VCaP (cell line): Measurements from ENCODE around the gene HECTD3.

Experiments
- H3K27ac ChIP-seq: fragments of 450-650 bp; 2 replicates; pipeline ENCODE4 v1.5.1; 2017
- CTCF ChIP-seq: fragments of 450-650 bp; conservative IDR thresholded peaks from 2 replicates; pipeline ENCODE4 v1.5.1; 2017; ENCODE audit warnings: mild to moderate bottlenecking, moderate library complexity

Gene HECTD3

DNA sequence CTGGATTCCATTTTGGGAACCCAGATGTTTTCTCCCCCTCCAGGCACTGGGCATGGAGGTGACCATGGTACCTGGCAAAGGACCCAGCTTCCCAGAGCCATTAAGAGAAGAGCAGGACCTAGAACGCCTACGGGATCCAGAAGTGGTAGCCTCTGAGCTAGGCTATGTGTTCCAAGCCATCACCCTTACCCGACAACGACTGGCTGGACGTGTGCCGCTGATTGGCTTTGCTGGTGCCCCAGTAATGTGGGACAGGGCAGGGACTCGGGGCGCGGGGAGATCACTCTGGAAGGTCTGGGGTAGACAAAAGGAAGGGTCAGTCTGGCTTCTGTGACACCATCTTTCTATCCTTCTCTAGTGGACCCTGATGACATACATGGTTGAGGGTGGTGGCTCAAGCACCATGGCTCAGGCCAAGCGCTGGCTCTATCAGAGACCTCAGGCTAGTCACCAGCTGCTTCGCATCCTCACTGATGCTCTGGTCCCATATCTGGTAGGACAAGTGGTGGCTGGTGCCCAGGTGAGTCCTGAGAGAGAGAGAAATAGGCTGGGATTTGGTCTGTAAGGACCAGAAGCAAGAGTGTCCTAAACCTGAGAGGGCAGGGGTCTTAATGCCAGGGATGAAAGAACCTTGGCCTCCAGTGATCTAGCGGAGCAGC lies 2.6 kb upstream of the HECTD3 start:
- no peak overlapping the region for H3K27ac ChIP-seq
- TF ChIP-seq CTCF, result no peak

- peak overlapping the region; percentile 69 for H3K27ac ChIP-seq
- TF ChIP-seq CTCF, result no peak
Observed at GRCh38 chr1:45012639-45013278, 1.6 kb upstream of the HECTD3 start.

- H3K27ac ChIP-seq, result peak within 1 kb of the TSS; percentile 69
- TF ChIP-seq CTCF, result no peak
Observed at GRCh38 chr1:45011837-45012638, 914 bp upstream of the HECTD3 start, which contains the start of gene UROD. TSS of gene UROD (plus strand) at chr1:45012254. CDS start at chr1:45012266, 12 bp downstream.

DNA sequence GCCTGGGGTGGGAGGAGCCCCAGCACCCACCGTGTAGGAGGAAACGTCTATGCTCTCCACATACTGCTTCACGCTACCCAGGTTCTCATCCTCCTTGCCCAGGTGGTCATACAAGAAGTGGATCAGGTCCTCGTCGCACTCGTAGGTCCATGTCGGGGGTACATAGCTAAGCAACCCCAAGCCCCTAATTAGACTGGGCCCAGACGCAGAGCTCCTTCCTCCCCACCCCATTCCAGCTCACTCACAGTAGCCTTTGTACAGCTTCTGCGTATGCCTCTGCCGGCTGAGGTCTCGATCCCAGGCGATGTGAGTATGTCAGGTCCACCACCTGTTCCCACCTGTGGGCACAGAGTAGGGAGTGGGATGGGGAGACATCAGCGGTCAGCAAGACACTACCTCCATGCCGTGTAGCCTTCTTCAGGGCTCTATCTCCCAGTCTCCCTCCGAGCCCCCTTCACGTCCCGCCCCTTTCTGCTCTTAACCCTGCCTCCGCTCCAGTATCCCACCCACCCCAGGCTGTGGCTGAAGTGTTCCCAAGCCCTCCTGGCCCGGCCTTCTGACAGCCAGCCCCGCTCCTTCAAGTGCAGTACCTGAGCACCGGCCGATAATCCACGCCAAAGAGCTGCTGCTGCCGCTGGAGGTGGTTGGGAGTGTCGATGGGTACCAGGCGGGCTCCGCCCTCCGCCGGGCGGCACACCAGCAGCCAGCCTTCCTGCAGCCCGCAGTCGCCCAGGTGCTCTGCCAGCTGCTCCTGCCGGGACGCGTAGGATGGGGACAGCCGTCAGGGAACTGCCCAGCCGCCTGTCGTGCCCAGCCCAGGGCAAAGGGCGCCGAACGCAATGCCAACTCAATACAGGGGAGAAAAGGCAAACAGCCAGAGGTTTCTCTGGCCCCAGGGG lies 919 bp downstream of the HECTD3 start:
- TF ChIP-seq CTCF, result no peak
- H3K27ac ChIP-seq, result peak overlapping the region; percentile 69

GRCh38 chr1:45009296-45009865 lies 1.7 kb downstream of the HECTD3 start:
- TF ChIP-seq CTCF, result no peak
- no peak overlapping the region for H3K27ac ChIP-seq

GRCh38 chr1:45008516-45008915 lies 2.6 kb downstream of the HECTD3 start:
- no peak for TF ChIP-seq CTCF
- H3K27ac ChIP-seq, result no peak overlapping the region
